ENCODE results near the gene SPSB4.
"Not testable (repeated sequence)": the region's sequence is repeated elsewhere in the genome, so short reads cannot be mapped to it uniquely, and the experiment has no call there.

Gene SPSB4

DNA sequence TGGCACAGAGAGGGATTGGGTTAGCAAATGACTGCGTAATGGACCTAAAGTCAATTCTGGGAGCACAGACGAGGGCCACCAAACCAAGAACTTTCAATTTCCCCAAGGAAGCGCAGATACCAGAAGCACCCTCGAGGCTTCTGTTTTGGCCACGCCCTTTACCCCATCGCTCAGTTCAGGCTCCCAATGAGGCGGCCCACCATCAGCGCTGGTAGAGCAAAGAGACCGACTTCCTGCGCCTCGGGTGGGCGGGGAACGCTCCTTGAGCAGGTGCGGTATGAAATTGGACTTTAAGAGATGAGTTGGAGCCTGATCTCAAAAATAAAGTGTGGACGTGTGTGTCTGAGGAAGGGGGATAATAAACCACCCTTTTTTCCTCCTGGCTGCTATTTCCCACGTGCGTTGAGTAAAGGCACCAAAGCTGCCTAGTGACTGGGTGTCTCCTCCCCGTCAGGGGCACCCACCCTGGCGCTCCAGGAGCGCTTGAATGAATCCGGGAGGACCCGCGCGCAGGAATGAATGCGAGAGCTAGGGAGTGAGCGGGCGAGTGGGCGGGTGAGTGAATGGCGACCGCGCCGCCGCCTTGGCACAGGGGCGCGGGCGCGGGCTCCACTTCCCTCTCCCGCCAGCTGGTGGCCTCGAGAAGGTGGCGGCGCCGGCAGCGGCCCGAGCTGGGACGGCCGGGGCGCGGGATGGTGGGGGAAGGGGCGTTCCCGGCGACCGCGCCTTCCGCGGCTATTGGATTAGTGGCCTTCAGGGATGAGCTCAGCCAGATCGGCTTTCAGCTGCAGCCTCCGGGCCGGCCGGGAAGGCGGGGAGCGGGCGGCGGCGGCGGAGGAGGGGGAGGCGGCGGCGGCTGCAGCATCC is at the start of gene SPSB4:
Gene SPSB4, plus strand, starts transcription at position 772 of the 867 bp plus-strand sequence. CDS start 14,758 bp downstream, outside the sequence.
- DNase-seq, result peak; percentile 74

DNA sequence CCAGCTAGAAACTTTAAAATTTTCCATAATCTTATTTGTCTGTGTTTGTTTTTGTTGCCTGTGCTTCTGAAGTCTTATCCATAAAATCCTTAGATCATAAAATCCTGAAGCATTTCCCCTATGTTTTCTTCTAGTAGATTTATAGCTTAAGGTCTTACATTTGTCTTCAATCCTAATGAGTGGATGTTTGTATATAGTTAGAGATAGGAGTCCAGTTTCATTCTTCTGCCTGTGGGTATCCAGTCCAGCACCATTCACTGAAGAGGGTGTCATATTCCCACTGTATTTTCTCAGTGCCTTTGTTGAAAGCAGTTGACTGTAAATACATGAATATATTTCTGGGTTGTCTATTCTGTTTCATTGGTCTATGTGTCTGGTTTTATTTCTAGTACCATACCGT is 44.8 kb upstream of the SPSB4 start:
- peak; percentile 15 for DNase-seq

DNA sequence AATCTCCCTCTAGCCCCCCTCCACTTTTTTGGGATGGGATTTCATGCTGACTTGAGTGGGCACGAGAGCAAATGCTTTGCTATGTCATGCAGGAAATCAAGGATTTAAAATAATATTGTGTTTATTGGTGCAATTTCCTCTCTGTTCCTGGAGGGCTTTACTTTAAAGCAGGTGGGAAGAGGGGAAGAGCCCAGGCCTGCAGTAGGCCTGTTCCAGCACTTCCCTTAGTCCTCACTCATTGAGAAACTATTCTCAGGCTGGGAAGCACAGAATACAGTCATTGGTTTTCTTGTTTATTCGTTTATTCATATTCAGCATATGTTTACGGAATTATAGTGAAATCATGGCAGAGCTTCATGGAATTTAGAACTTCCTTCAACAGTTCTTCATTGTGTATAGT is 41.7 kb upstream of the SPSB4 start:
- no peak for DNase-seq

GRCh38 chr3:141011232-141011996 is 39.7 kb upstream of the SPSB4 start:
- DNase-seq, result peak; percentile 42

DNA sequence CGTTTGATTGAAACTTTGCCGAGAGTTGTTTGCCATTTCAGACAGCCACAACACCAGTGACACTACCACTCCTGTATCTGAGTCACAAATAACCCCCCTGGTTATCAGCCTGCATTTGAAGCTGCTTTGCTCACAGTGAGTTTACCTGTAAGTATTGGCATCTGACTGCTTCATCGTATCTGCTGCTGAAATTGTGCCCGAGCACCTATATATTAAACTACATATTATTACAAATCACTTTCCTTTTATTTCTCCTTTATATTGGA is 39.2 kb upstream of the SPSB4 start:
- no peak for DNase-seq

GRCh38 chr3:141012571-141012970 is 38.6 kb upstream of the SPSB4 start:
- DNase-seq, result no peak

GRCh38 chr3:141015481-141015880 is 35.7 kb upstream of the SPSB4 start:
- no peak for DNase-seq

GRCh38 chr3:141017366-141018322 is 33.5 kb upstream of the SPSB4 start:
- not testable (repeated sequence) for DNase-seq

DNA sequence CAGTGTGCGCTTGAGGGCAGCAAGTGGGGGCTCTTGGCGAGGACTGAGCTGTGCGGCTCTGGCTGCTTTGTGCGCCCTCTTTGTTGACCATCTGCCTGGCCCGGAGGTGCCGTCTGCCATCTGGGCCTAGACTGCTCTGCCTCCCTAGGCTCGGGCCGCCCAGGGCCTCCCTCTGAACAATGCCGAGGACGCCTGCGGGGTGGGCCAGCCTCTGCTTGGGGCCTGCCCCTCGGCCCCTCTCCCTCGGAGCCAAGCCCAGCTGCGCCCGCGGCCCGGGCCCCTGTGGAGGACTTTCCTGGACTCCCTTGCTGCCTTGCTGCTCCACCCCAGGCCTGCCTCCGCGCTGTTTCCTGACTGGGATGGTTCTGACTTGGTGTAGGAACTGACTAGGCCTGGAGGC is 31.9 kb upstream of the SPSB4 start:
- no peak for DNase-seq

DNA sequence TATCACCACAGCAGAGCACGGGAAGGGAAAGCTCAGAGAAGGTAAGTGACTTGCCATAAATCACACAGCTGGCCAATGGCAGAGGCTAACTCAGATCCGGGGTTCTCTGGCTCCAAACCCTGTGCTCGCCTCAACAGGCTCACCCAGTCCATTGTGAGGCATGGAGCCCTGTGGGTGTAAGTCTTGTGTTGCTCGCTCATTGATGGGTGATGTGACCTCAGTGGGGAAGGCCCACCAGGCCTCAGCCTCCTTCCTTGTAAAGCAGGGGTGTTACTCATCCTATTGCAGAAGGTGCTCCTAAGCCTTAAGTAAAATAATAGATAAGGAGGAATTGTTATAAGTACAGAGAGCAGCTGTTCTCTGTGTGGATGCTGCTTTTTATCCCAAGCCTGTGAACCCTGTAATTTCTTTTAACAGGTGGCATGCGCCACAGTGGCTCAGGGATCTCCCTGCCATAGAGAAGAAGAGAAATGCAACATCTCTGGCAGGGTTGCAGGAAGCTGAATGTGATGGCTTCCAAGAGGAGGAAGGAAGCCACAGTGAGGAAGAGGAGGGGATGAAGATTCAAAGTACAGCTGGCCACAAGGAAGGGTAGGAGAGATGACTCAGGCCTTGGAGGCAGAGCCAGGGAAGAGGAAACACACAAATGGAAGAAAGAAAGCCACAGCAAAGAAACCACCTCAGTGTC is 30.9 kb upstream of the SPSB4 start:
- no peak for DNase-seq

DNA sequence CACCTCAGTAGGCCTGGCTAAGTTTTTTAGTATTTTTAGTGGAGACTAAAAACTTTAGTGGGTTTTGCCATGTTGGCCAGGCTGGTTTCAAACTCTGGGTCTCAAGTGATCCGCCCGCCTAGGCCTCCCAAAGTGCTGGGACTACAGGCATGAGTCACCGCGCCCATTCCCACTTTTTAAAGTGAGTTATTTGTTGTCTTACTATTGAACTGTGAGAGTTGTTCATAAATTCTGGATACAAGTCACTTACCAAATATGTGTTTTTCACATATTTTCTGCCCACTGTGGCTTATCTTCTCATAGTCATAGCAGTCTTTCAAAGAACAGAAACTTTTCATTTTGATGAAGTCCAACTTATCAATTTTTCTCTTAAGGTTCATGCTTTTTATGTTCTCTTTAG is 29.9 kb upstream of the SPSB4 start:
- no peak for DNase-seq

DNA sequence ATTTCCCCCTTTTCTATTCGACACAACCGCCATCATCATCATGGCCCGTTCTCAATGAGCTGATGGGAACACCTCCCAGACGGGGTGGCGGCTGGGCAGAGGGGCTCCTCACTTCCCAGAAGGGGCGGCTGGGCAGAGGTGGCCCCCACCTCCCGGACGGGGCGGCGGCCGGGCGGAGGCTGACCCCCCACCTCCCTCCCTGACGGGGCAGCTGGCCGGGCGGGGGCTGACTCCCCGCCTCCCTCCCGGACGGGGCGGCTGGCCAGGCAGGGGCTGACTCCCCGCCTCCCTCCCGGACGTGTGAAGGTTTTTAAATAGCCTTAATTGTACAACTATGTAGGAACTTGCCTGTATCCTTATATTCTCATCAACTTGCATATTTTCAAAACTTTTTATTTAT is 20.9 kb upstream of the SPSB4 start:
- no peak for DNase-seq

- DNase-seq, result no peak
Observed at GRCh38 chr3:141039589-141039988, 11.6 kb upstream of the SPSB4 start.

DNA sequence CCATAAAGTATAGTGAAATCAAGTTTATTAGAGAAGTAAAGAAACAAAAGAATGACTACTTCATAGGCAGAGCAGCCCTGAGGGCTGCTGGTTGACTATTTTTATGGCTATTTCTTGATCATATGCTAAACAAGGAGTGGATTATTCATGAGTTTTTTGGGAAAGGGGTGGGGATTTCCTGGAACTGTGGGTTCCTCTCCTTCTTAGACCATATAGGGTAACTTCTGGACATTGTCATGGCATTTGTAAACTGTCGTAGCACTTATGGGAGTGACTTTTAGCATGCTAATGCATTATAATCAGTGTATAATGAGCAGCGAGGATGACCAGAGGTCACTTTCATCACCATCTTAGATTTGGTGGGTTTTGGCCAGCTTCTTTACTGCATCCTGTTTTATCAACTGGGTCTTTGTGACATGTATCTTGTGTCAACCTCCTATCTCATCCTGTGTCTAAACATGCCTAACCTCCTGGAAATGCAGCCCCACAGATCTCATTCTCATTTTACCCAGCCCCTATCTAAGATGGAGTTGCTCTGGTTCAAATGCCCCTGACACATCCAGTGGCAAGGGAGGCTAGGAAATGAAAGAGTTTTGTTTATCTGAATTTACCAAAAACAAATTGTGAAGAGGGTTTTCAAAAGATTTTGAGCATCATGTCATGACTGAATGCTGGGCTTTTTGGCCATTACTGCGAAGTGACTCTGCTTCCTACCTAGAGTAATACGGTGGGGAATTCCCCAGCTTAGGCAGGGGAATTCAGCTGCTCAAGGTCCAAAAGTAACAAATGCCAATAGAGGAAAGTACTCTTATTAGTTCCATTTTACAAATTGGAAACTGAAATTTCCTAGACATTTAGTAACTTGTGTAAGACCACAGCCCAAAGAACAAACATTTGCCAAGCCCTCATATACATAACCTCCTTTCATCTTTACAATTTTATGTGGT is 6.2 kb upstream of the SPSB4 start:
- no peak for DNase-seq

DNA sequence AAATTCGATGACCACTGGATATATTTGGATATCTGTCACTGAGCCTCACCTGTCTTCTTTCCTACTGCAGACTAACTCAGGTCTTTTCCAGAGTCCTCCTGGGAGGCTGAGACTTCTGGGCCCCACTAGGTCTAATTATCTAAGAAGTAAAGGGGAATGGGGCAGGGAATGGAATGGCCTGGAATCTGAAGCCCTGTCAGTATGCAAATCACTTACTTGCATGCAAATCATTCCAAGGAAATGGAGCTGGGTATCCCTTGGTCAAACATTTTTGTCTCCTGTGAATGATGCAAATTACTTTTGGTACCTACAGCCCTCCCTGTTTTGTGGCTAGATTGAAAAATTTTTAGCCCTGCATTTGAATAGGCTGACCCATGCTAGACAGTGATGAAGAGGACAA is 5.3 kb upstream of the SPSB4 start:
- no peak for DNase-seq

DNA sequence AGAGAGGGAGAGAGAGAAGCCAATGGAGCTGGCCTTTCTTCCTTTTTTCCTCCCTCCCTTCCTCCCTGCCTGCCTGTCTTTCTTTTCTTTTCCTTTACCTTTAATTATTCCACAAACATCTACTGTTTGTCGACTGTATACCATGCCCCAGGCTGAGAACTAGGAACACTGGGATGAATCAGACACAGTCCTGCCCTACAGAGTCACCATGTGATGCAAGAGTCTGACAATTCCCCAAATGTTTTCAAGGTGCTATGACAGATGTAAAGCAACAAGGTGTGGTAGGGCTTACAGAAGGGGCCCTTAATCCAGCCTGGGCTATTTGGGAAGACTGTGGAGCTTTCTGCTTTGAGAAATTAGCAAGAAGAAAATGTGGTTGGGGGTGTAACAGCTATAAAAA is 4.0 kb upstream of the SPSB4 start:
- no peak for DNase-seq

GRCh38 chr3:141049681-141050080 is 1.5 kb upstream of the SPSB4 start:
- DNase-seq, result no peak

- peak; percentile 58 for DNase-seq
Observed at GRCh38 chr3:141051443-141052200, 475 bp downstream of the SPSB4 start.

DNA sequence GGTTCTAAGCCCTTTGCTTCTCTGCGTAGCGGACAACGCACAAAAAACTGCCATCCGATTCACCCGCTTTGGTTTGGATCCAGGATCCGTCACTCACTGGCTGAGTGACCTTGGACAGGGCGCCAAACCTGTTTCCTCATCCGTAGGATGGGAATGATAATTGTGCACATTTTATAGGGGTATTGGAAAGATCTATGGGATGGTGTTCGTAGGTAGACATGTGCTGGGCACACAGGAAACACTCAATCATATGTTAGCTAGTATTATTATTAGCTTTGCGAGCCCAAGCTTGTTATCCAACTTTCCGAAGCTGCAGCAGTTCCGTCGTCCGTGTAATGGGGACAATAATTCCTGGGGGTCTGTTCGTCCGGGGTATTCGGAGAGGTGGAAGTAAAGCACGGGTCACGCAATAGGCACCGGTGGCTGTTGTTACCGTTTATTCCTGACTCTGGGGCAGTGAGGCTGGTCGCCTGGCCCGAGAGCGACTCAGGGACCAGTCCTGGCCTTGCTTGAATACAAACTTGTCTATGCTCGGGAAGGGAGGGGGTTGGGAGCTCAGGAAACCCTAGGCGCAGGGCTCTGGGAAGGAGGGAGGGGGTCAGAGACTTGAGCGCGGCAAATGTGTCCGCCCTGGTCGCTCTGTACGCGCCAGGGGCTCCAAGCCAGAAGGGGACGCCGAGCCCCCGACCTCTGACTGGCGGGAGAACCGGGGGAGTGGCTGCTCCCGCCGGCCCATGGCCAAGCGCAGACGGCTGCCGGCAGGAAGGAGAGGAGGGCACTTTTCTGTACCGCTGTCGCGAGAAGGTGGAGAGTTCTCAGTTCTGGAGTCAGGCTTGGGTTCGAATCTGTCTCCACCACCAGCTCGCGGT is 1.3 kb downstream of the SPSB4 start:
- DNase-seq, result peak; percentile 61

DNA sequence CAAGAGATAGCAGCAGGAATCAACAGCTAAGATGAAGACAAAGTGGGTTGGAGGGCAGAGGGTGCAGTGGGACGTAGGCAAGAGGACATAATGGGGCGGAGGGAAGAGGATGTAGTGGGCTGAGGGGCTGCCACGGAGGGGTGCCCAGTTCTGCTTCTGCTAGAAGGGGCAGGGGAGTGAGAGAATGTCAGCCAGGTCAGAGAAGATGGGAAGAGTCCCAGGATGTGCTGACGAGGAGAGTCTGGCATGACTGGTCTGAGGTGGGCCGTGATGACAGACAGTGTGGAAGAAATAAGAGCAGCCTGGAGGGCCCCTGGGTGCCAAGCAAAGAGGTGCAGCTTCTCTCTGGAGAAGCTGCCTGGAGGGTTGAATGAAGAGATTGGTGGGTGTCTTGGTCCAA is 4.0 kb downstream of the SPSB4 start:
- DNase-seq, result no peak

Measured in NCI-H1105 treated with DMSO at 0.1 percent for 48 hours (cell line).